Ishikawa (cell line): ENCODE results near the gene IZUMO1.

Experiments
- CEBPB ChIP-seq: IDR thresholded peaks from 2 replicates; pipeline ENCODE4 v1.6.1; 2012
- EGR1 ChIP-seq: IDR thresholded peaks from 2 replicates; pipeline ENCODE4 v1.6.1; 2012
- EP300 ChIP-seq: IDR thresholded peaks from 2 replicates; pipeline ENCODE4 v1.6.1; 2012; ENCODE audit warnings: borderline replicate concordance
- RAD21 ChIP-seq: IDR thresholded peaks from 2 replicates; pipeline ENCODE4 v1.6.1; 2012; ENCODE audit warnings: low read depth
- TAF1 ChIP-seq: IDR thresholded peaks from 2 replicates; pipeline ENCODE4 v1.6.1; 2012; ENCODE audit warnings: low read depth, mild to moderate bottlenecking
- TCF12 ChIP-seq: IDR thresholded peaks from 2 replicates; pipeline ENCODE4 v1.6.1; 2012; ENCODE audit warnings: low read depth
- YY1 ChIP-seq: IDR thresholded peaks from 2 replicates; pipeline ENCODE4 v1.6.1; 2012; ENCODE audit warnings: low read depth
- TF ChIP-seq, protein P1 (sequence below): IDR thresholded peaks from 2 replicates; pipeline ENCODE4 v1.6.1; 2012; ENCODE audit warnings: low read depth, mild to moderate bottlenecking

DNA sequence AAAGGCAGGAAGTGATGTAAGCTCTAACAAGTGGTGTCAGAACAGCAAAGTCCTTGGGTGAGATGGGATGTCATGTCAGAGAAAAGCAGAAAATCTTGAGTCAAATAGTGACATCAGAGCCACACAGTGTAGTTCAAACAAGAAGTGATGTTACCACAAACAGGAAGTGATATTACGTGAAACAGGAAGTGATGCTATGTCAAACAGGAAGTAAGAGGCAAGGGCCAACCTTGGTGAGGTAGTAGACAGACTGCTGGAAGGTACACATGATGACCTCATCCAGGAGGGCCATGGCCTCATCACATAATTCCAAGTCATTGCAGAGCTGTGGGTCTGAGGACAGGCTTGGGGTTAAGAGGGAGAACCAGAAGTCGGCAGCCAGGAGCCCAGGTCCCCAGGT lies 20.2 kb downstream of the IZUMO1 start:
- TF ChIP-seq RAD21, result no peak
- TF ChIP-seq EGR1, result no peak
- no peak for TF ChIP-seq EP300
- no peak for TF ChIP-seq TAF1
- TF ChIP-seq TCF12, result no peak
- TF ChIP-seq, protein P1, sequence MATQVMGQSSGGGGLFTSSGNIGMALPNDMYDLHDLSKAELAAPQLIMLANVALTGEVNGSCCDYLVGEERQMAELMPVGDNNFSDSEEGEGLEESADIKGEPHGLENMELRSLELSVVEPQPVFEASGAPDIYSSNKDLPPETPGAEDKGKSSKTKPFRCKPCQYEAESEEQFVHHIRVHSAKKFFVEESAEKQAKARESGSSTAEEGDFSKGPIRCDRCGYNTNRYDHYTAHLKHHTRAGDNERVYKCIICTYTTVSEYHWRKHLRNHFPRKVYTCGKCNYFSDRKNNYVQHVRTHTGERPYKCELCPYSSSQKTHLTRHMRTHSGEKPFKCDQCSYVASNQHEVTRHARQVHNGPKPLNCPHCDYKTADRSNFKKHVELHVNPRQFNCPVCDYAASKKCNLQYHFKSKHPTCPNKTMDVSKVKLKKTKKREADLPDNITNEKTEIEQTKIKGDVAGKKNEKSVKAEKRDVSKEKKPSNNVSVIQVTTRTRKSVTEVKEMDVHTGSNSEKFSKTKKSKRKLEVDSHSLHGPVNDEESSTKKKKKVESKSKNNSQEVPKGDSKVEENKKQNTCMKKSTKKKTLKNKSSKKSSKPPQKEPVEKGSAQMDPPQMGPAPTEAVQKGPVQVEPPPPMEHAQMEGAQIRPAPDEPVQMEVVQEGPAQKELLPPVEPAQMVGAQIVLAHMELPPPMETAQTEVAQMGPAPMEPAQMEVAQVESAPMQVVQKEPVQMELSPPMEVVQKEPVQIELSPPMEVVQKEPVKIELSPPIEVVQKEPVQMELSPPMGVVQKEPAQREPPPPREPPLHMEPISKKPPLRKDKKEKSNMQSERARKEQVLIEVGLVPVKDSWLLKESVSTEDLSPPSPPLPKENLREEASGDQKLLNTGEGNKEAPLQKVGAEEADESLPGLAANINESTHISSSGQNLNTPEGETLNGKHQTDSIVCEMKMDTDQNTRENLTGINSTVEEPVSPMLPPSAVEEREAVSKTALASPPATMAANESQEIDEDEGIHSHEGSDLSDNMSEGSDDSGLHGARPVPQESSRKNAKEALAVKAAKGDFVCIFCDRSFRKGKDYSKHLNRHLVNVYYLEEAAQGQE, result no peak
- TF ChIP-seq YY1, result no peak
- TF ChIP-seq CEBPB, result no peak
